OCI-LY1 (cell line): Measurements from ENCODE around the gene DRD2.

Source experiments
- H2AFZ ChIP-seq: fragments of 200-600 bp; sonication (generic), shearing (Covaris generic); 2 replicates; pipeline ENCODE4 v1.6.0; 2014; ENCODE audit warnings: antibody characterized with exemption, mild to moderate bottlenecking, low read length
- H3F3A ChIP-seq: fragments of 200-600 bp; sonication (generic), shearing (Covaris generic); 2 replicates; pipeline ENCODE4 v1.6.0; 2014; ENCODE audit warnings: mild to moderate bottlenecking, antibody characterized with exemption, low read length, moderate library complexity; ENCODE audit not compliant: insufficient read depth
- H3K27ac ChIP-seq: fragments of 200-600 bp; sonication (generic); 2 replicates; pipeline ENCODE4 v1.5.1; 2014; ENCODE audit warnings: low read length, mixed run types, mild to moderate bottlenecking, low read depth; ENCODE audit not compliant: poor library complexity, severe bottlenecking
- H3K27me3 ChIP-seq: fragments of 200-600 bp; sonication (generic); 2 replicates; pipeline ENCODE4 v1.6.0; 2014; ENCODE audit warnings: antibody characterized with exemption, mild to moderate bottlenecking, low read length, moderate library complexity; ENCODE audit not compliant: insufficient read depth
- H3K36me3 ChIP-seq: fragments of 200-600 bp; sonication (generic); 2 replicates; pipeline ENCODE4 v1.6.1; 2014; ENCODE audit warnings: mild to moderate bottlenecking, antibody characterized with exemption, low read length, moderate library complexity, mixed read lengths; ENCODE audit not compliant: insufficient read depth
- H3K4me1 ChIP-seq: fragments of 200-600 bp; sonication (generic); 2 replicates; pipeline ENCODE4 v1.5.1; 2014; ENCODE audit warnings: mild to moderate bottlenecking, low read length, moderate library complexity; ENCODE audit not compliant: insufficient read depth, severe bottlenecking
- H3K4me2 ChIP-seq: fragments of 200-600 bp; sonication (generic), shearing (Covaris generic); 2 replicates; pipeline ENCODE4 v1.6.1; 2014; ENCODE audit warnings: low read length
- H3K4me3 ChIP-seq: fragments of 200-600 bp; sonication (generic); 2 replicates; pipeline ENCODE4 v1.5.1; 2014; ENCODE audit warnings: low read length, low read depth, mild to moderate bottlenecking, mixed read lengths; ENCODE audit not compliant: poor library complexity, severe bottlenecking
- H3K79me2 ChIP-seq: fragments of 200-600 bp; shearing (Covaris generic); 2 replicates; pipeline ENCODE4 v1.6.1; 2016; ENCODE audit warnings: mixed run types, low read length, mixed read lengths; ENCODE audit not compliant: insufficient read depth
- H3K9ac ChIP-seq: fragments of 200-600 bp; sonication (generic), shearing (Covaris generic); 2 replicates; pipeline ENCODE4 v1.6.1; 2014; ENCODE audit warnings: mild to moderate bottlenecking, low read length, mixed read lengths
- H3K9me2 ChIP-seq: fragments of 200-600 bp; sonication (generic), shearing (Covaris generic); 2 replicates; pipeline ENCODE4 v1.6.1; 2014; ENCODE audit warnings: low read depth, mild to moderate bottlenecking, low read length, mixed read lengths
- H3K9me3 ChIP-seq: fragments of 200-600 bp; shearing (Covaris generic); 2 replicates; pipeline ENCODE4 v1.6.1; 2014; ENCODE audit warnings: low read length, mixed read lengths
- H4K20me1 ChIP-seq: fragments of 200-600 bp; sonication (generic), shearing (Covaris generic); 2 replicates; pipeline ENCODE4 v1.6.0; 2016; ENCODE audit warnings: mild to moderate bottlenecking, low read length; ENCODE audit not compliant: insufficient read depth
- EZH2 ChIP-seq: fragments of 200-600 bp; sonication (generic), shearing (Covaris generic); IDR thresholded peaks from 2 replicates; pipeline ENCODE4 v1.8.0; 2017; ENCODE audit warnings: borderline replicate concordance, mixed run types, mild to moderate bottlenecking, antibody characterized with exemption, low read length, moderate library complexity, mixed read lengths
- TF ChIP-seq, protein P1 (sequence below): fragments of 200-600 bp; sonication (generic), shearing (Covaris generic); IDR thresholded peaks from 2 replicates; pipeline ENCODE4 v1.5.1; 2017; ENCODE audit warnings: mild to moderate bottlenecking, antibody characterized with exemption, low read length, moderate library complexity, mixed read lengths

Gene DRD2

DNA sequence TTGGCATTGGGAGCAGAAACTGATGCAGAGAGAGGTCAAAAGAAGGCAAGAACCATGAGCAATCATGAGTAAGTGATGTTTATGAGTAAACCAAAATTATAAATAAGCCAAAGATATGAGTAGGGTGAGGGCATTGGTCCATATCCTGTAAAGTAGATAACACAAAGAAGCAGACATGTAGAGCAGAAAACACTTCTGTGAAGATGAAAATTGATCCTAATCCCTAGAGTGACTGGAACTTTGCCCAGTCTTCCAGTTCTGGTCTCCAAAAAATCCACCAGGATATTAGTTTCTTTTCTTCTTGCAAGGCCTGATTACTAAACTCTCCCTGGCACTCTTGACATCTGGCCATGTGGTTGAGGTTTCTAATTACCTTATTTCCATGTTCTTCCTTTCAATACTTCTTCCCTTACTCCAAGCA is 13.7 kb upstream of the DRD2 start:
- no peak overlapping the region for H3K4me3 ChIP-seq
- H3F3A ChIP-seq: no peaks in the 10 kb centered on the region
- no peaks in the 10 kb centered on the region for H4K20me1 ChIP-seq
- H3K4me1 ChIP-seq: no peaks in the 10 kb centered on the region
- no peaks in the 10 kb centered on the region for H3K79me2 ChIP-seq
- H3K9ac ChIP-seq: no peak overlapping the region
- no peak overlapping the region for H2AFZ ChIP-seq
- H3K4me2 ChIP-seq: no peak overlapping the region
- H3K9me2 ChIP-seq: no peaks in the 10 kb centered on the region
- no peaks in the 10 kb centered on the region for H3K36me3 ChIP-seq
- TF ChIP-seq EZH2: no peak
- TF ChIP-seq, protein P1, sequence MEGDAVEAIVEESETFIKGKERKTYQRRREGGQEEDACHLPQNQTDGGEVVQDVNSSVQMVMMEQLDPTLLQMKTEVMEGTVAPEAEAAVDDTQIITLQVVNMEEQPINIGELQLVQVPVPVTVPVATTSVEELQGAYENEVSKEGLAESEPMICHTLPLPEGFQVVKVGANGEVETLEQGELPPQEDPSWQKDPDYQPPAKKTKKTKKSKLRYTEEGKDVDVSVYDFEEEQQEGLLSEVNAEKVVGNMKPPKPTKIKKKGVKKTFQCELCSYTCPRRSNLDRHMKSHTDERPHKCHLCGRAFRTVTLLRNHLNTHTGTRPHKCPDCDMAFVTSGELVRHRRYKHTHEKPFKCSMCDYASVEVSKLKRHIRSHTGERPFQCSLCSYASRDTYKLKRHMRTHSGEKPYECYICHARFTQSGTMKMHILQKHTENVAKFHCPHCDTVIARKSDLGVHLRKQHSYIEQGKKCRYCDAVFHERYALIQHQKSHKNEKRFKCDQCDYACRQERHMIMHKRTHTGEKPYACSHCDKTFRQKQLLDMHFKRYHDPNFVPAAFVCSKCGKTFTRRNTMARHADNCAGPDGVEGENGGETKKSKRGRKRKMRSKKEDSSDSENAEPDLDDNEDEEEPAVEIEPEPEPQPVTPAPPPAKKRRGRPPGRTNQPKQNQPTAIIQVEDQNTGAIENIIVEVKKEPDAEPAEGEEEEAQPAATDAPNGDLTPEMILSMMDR: no peak
- H3K9me3 ChIP-seq: no peaks in the 10 kb centered on the region
- no peak overlapping the region for H3K27ac ChIP-seq
- H3K27me3 ChIP-seq: no peaks in the 10 kb centered on the region

DNA sequence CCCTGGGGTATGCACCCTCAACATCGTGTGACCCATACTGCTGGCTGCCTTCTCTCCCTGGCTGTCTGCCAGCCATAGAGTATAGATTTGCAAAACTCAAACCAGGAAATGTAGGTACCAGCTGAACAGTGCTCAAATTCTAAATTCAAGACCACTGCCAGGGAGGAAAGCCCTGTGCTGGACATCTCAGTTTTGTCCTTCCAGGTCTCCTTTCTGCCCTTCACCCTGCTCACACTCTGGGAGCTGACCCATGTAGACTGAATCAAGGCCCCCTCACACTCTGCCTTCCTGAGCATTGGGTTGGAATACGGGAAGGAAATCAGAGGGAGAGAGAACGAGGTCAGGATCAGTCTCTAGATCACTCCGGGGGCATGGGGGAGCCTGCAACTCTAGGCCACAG is 12.4 kb upstream of the DRD2 start:
- Histone ChIP-seq H3F3A (no peaks in the 10 kb centered on the region), H3K4me2 (no peak overlapping the region), H3K4me3 (no peak overlapping the region), H3K79me2 (no peaks in the 10 kb centered on the region), H2AFZ (no peak overlapping the region), H3K9ac (no peak overlapping the region), H3K9me2 (no peaks in the 10 kb centered on the region), H4K20me1 (no peaks in the 10 kb centered on the region), H3K4me1 (no peaks in the 10 kb centered on the region), H3K9me3 (no peaks in the 10 kb centered on the region), H3K27me3 (no peaks in the 10 kb centered on the region), H3K27ac (no peak overlapping the region), H3K36me3 (no peaks in the 10 kb centered on the region)
- TF ChIP-seq, protein P1: no peak
- TF ChIP-seq EZH2: no peak

DNA sequence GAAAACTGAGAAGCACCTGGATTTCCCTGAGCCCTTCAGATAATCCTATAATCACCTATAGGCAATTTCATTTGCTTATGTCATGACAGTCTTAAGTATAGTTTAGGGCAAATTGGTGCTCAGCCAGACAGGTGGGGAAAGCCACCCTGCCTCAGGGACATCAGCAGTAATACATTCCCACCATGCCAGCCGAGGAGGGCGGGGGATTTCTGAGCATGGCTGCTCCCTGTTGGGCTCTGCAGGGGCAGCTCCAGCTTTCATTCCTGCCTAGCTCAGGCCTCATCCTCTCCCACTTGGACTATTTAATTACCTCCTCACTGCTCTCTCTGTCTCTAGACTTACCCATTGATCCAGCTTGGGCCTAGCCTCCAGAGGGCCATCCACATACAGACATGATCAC is 9.0 kb upstream of the DRD2 start:
- no peaks in the 10 kb centered on the region for H3K36me3 ChIP-seq
- H3K4me2 ChIP-seq: no peak overlapping the region
- no peak overlapping the region for H3K4me3 ChIP-seq
- no peaks in the 10 kb centered on the region for H3K9me3 ChIP-seq
- H3K27ac ChIP-seq: no peak overlapping the region
- no peaks in the 10 kb centered on the region for H3K9me2 ChIP-seq
- no peak for TF ChIP-seq EZH2
- TF ChIP-seq, protein P1: no peak
- no peaks in the 10 kb centered on the region for H3K4me1 ChIP-seq
- H4K20me1 ChIP-seq: no peaks in the 10 kb centered on the region
- no peak overlapping the region for H3K9ac ChIP-seq
- H3F3A ChIP-seq: no peaks in the 10 kb centered on the region
- no peak overlapping the region for H2AFZ ChIP-seq
- H3K79me2 ChIP-seq: no peaks in the 10 kb centered on the region
- no peaks in the 10 kb centered on the region for H3K27me3 ChIP-seq
